Fibroblast of pulmonary artery (primary cell): ENCODE measurements around the gene SPDYE4.

Source experiments
- DNase-seq: peaks from one replicate; pipeline ENCODE4 v3.0.0-alpha.2; 2010; ENCODE audit warnings: low read depth
- H3K4me3 ChIP-seq: replicated peaks from 2 replicates; pipeline ENCODE4 v1.5.1; 2011; ENCODE audit warnings: low read depth, mild to moderate bottlenecking, control low read depth, low read length, moderate library complexity
- TF ChIP-seq, protein P1 (sequence below): IDR thresholded peaks from 2 replicates; pipeline ENCODE4 v1.5.1; 2011; ENCODE audit warnings: mild to moderate bottlenecking, control low read depth, low read length, inconsistent platforms; ENCODE audit errors: missing control alignments

The SPDYE4 gene

DNA sequence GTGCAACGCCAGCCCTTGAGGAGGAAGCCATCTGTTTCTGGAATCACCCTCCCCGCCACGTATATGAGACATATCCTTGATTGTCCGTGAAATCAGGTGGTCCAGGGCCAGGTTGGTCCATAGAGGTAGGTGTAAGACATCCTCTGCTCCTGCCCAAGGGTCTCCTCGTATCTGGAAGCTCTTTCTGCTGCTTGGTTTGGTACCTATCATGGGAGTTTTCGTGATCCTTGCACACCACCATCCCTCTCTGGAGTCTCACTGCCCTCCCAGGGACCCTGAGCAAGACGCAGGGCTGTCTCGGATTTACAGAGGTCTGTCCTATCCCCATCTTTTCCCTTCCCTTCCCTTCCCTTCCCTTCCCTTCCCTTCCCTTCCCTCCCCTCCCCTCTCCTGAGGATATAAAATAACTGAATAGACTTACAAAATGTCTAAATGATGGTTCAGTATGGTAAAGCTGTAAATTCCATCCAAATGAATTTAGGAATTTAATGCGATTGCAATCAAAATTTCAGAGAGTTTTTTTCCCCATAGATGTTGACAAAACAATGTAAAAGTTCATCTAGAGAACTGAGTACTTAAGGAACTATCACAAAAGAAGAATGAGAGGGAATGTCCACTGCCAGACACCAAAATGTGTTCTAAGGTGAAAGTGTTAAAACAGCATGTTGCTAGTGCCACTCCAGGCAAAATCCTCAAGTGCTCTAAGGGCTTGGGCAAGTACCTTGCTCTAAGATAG is 11.7 kb downstream of the SPDYE4 start:
- peak overlapping the region; percentile 60 for H3K4me3 ChIP-seq
- TF ChIP-seq, protein P1, sequence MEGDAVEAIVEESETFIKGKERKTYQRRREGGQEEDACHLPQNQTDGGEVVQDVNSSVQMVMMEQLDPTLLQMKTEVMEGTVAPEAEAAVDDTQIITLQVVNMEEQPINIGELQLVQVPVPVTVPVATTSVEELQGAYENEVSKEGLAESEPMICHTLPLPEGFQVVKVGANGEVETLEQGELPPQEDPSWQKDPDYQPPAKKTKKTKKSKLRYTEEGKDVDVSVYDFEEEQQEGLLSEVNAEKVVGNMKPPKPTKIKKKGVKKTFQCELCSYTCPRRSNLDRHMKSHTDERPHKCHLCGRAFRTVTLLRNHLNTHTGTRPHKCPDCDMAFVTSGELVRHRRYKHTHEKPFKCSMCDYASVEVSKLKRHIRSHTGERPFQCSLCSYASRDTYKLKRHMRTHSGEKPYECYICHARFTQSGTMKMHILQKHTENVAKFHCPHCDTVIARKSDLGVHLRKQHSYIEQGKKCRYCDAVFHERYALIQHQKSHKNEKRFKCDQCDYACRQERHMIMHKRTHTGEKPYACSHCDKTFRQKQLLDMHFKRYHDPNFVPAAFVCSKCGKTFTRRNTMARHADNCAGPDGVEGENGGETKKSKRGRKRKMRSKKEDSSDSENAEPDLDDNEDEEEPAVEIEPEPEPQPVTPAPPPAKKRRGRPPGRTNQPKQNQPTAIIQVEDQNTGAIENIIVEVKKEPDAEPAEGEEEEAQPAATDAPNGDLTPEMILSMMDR, result no peak
- DNase-seq, result no peak

DNA sequence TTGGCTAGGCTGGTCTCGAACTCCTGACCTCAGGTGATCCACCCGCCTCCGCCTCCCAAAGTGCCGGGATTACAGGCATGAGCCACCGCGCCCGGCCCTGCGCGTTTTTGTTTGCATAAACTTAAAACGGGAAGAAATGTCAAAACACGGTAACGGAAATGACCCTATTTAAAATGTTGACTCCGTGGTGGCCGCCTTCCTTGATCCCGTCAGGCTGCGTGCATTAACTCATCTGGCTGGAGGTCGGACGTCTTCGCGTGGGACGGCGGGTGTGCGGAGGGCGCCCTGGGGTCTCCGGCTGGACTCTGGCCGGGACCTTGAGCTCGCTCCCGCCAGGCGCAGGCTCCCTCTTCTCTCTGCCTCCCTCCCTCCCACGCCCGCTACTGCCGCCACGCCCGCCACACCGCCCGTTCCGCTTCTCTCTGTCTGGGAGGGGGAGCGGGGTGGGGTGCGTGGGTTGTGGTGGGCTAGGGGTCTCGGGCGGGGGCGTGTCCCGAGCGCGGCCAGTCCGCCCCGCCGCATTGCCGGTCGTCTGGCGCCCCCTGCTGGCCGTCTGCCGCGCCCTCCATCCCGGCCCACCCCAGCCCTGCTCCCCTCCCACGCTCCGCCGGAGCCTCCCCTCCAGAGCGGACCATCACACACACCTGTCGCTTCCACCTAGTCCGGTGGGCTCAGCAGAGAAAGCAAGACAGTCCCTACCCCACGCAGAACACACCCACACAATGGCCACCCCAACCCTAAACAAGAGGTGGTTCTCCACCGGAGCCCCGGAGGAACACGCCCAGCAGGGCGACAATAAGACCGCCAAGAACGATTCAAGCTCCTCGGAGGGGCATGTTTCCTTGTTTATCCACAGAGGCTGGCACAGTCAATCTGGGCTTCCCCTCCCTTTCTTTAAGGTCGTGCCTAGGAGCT is 12.5 kb downstream of the SPDYE4 start:
- peak; percentile 48 for DNase-seq
- TF ChIP-seq, protein P1, result peak; percentile 37
- peak overlapping the region; percentile 60 for H3K4me3 ChIP-seq

DNA sequence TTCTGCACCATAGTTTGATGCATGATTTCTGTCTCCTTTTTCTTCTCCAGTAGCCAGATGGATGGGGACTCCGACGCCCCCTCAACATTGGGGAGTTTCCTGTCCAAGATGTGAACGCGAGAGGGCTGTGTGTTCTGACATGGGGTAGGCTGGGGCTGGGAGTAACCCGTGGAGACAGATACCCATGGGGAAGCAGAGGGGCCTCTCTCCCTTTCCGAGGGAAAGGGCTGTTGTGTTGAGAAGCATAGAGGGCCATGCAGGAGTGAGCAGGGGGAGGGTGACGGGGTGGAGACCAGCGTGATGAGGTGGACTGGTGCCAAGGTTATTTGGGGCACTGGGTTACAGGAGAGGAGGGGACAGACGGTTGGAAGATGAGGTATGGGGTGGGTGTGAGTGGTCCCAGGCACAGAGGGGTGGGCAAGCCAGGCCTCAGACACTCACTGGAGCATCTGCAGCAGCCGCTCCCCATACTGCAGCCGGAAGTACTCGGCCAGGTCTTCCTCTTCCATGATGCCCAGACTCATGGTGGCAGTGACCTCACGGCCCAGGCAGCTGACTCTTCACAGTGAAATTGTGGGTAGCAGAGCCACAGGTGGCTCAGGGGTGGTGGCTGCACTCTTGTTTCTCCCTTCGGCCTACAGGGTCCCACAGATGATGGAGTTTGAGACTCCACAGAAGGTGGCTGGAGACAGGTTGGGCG is 14.1 kb downstream of the SPDYE4 start:
- no peak for DNase-seq
- TF ChIP-seq, protein P1, result no peak
- no peak overlapping the region for H3K4me3 ChIP-seq

DNA sequence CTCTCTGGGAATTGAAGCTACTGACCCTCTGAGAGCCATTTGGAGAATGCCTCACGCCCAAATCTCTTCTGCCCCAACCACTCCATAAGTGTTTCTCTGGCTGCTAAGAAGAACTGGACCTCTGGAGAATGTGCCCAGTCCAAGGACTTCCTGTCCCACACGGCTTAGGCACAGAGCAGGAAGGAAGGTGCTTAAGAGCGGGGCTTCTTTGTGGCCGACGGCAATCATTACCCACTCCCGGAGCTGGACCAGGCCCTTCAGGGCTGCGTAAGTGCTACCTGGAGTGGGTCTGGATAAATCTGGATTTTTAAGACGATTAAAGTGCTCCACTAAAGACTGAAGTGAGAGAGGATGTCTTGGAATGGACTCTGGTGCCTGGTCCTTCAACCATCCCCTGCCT is 15.5 kb downstream of the SPDYE4 start:
- TF ChIP-seq, protein P1, result no peak
- no peak for DNase-seq
- H3K4me3 ChIP-seq, result no peak overlapping the region

DNA sequence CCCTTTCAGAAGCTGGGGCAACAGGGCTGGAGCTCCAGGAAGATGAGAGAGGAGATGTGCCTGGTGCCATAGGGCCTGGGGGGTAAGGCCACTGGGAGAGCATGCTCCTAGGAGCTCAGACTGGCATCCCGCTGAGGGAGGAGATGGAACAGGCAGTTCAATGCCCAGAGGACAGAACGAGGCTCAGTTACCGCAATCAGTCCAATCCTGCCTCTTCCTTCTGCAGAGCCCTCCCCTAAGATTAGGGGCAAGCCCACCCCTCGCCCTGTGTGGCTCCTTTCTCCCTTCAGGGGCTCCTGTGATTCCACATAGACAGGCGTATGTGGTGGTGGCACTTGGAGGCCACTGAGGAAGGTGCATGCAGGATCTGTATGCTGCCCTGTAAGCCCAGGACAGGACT is 16.1 kb downstream of the SPDYE4 start:
- DNase-seq, result no peak
- TF ChIP-seq, protein P1, result no peak
- no peak overlapping the region for H3K4me3 ChIP-seq

DNA sequence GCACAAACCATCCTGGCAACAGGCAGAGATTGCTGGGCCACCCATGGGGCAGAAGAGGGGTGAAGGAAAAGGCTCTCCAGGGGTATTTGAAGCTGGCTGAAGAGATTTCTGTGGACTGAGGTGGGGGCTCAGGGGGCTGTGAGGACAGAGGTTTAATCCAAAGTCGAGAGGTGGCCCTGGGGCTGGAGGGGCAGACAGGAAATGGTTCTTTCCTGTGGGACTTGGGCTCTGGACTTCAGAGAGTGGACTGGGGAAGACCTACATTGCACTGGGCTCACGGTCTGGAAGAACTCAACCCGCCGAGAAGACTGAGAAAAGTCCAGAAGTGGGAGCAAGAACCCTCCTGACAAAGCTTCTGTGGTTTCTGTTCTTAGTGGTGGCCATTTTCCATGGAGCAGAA is 16.6 kb downstream of the SPDYE4 start:
- H3K4me3 ChIP-seq, result no peak overlapping the region
- TF ChIP-seq, protein P1, result no peak
- no peak for DNase-seq
